Stimulated activated naive B cell treated with anti-CD40 and anti-IgM and Interleukin-4, amounts not matched to agents 10 μg/mL and 1 μg/mL and 100 μg/mL, for 72 hours (primary cell): Measurements from ENCODE around the gene WDR27.

Experiments
- ATAC-seq, 2 donors: fragments of 150-1000 bp; cut with Tn5 transposase; replicated peaks; 2 replicates each; pipeline ENCODE4 v1.10.0; 2021; ENCODE audit warnings: moderate library complexity in 1 of 2
- DNase-seq: peaks from one replicate; pipeline ENCODE4 v3.0.0; 2021
- H3K27ac Mint-ChIP-seq: one replicate; pipeline ENCODE4 v1.8.0; 2022; ENCODE audit warnings: mild to moderate bottlenecking, mixed read lengths
- H3K27me3 Mint-ChIP-seq, 2 donors: one replicate each; pipeline ENCODE4 v1.8.0; 2022; ENCODE audit warnings: mixed read lengths in 2 of 2
- H3K36me3 Mint-ChIP-seq, 2 donors: one replicate each; pipeline ENCODE4 v1.8.0; 2022; ENCODE audit warnings: mixed read lengths in 2 of 2, mild to moderate bottlenecking in 1 of 2
- H3K4me1 Mint-ChIP-seq, 2 donors: one replicate each; pipeline ENCODE4 v1.8.0; 2022; ENCODE audit warnings: mixed read lengths in 2 of 2, mild to moderate bottlenecking in 1 of 2
- H3K4me3 Mint-ChIP-seq, 2 donors: one replicate each; pipeline ENCODE4 v1.8.0; 2022; ENCODE audit warnings: mild to moderate bottlenecking in 2 of 2, mixed read lengths in 2 of 2, moderate library complexity in 1 of 2
- H3K9me3 Mint-ChIP-seq, 2 donors: one replicate each; pipeline ENCODE4 v1.8.0; 2022; ENCODE audit warnings: mixed read lengths in 2 of 2, mild to moderate bottlenecking in 1 of 2

Gene WDR27

GRCh38 chr6:169421586-169422264, 280.1 kb downstream of the WDR27 start:
- Mint-ChIP-seq H3K27me3 (peaks cover 0 to 6% of the 10 kb centered on the region in 2 donors), H3K4me3 (no peak overlapping the region), H3K9me3 (peaks cover 5 to 7% of the 10 kb centered on the region in 2 donors), H3K27ac (no peak overlapping the region), H3K36me3 (no peaks in the 10 kb centered on the region), H3K4me1 (no peaks in the 10 kb centered on the region)
- ATAC-seq, result no peak
- no peak for DNase-seq

- ATAC-seq (no peak), DNase-seq (no peak)
- Mint-ChIP-seq H3K36me3 (no peaks in the 10 kb centered on the region), H3K27me3 (peaks cover 0 to 6% of the 10 kb centered on the region in 2 donors), H3K4me3 (no peak overlapping the region), H3K4me1 (no peaks in the 10 kb centered on the region), H3K27ac (no peak overlapping the region), H3K9me3 (peaks cover 5 to 7% of the 10 kb centered on the region in 2 donors)
Measured at GRCh38 chr6:169420912-169421543, 280.8 kb downstream of the WDR27 start.

- Mint-ChIP-seq H3K9me3 (peaks cover 11 to 13% of the 10 kb centered on the region in 2 donors), H3K27ac (no peak overlapping the region), H3K4me1 (no peaks in the 10 kb centered on the region), H3K36me3 (peaks cover 4 to 6% of the 10 kb centered on the region in 2 donors), H3K27me3 (peaks cover 0 to 3% of the 10 kb centered on the region in 2 donors), H3K4me3 (no peak overlapping the region)
- no peak for DNase-seq
- no peak for ATAC-seq
Measured at GRCh38 chr6:169417101-169417500, 284.7 kb downstream of the WDR27 start.

GRCh38 chr6:169416249-169416648, 285.6 kb downstream of the WDR27 start:
- Mint-ChIP-seq H3K36me3 (peaks cover 4 to 6% of the 10 kb centered on the region in 2 donors), H3K27me3 (no peaks in the 10 kb centered on the region), H3K4me3 (no peak overlapping the region), H3K27ac (no peak overlapping the region), H3K4me1 (no peaks in the 10 kb centered on the region), H3K9me3 (peaks cover 11 to 13% of the 10 kb centered on the region in 2 donors)
- DNase-seq, result no peak
- no peak for ATAC-seq

GRCh38 chr6:169415179-169415578, 286.6 kb downstream of the WDR27 start:
- no peak overlapping the region for H3K4me3 Mint-ChIP-seq
- DNase-seq, result no peak
- no peaks in the 10 kb centered on the region for H3K4me1 Mint-ChIP-seq
- ATAC-seq, result no peak
- no peak overlapping the region for H3K27ac Mint-ChIP-seq
- H3K9me3 Mint-ChIP-seq, result peaks cover 12 to 13% of the 10 kb centered on the region in 2 donors
- H3K27me3 Mint-ChIP-seq, result peaks cover 0 to 5% of the 10 kb centered on the region in 2 donors
- peaks cover 4 to 6% of the 10 kb centered on the region in 2 donors for H3K36me3 Mint-ChIP-seq

GRCh38 chr6:169411722-169412121, 290.1 kb downstream of the WDR27 start:
- H3K9me3 Mint-ChIP-seq, result peaks cover 19 to 25% of the 10 kb centered on the region in 2 donors
- DNase-seq, result no peak

GRCh38 chr6:169411296-169411695, 290.5 kb downstream of the WDR27 start:
- peaks cover 4 to 6% of the 10 kb centered on the region in 2 donors for H3K4me1 Mint-ChIP-seq
- no peak overlapping the region for H3K4me3 Mint-ChIP-seq
- peaks cover 19 to 25% of the 10 kb centered on the region in 2 donors for H3K9me3 Mint-ChIP-seq
- peaks cover 4 to 6% of the 10 kb centered on the region in 2 donors for H3K36me3 Mint-ChIP-seq
- H3K27ac Mint-ChIP-seq, result no peak overlapping the region
- peaks cover 7 to 9% of the 10 kb centered on the region in 2 donors for H3K27me3 Mint-ChIP-seq
- ATAC-seq (no peak), DNase-seq (no peak)

More at GRCh38 chr6:169411722-169412121, 290.1 kb downstream of the WDR27 start:
- Mint-ChIP-seq H3K4me1 (peaks cover 4 to 6% of the 10 kb centered on the region in 2 donors), H3K27me3 (peaks cover 7 to 9% of the 10 kb centered on the region in 2 donors), H3K27ac (no peak overlapping the region), H3K4me3 (no peak overlapping the region), H3K36me3 (peaks cover 4 to 6% of the 10 kb centered on the region in 2 donors)
- no peak for ATAC-seq

- Mint-ChIP-seq H3K4me1 (peaks cover 4 to 6% of the 10 kb centered on the region in 2 donors), H3K9me3 (peaks cover 14 to 17% of the 10 kb centered on the region in 2 donors), H3K4me3 (no peak overlapping the region), H3K27ac (no peak overlapping the region), H3K27me3 (peaks cover 7 to 9% of the 10 kb centered on the region in 2 donors), H3K36me3 (peaks cover 2 to 4% of the 10 kb centered on the region in 2 donors)
- DNase-seq (no peak), ATAC-seq (peak in 1 of 2 donors; percentile 34)
Measured at GRCh38 chr6:169409742-169410312, 292.0 kb downstream of the WDR27 start.

GRCh38 chr6:169407325-169407724, 294.5 kb downstream of the WDR27 start:
- Mint-ChIP-seq H3K4me1 (peaks cover 4 to 6% of the 10 kb centered on the region in 2 donors), H3K4me3 (no peak overlapping the region), H3K9me3 (peaks cover 8 to 13% of the 10 kb centered on the region in 2 donors), H3K27me3 (peaks cover 7 to 13% of the 10 kb centered on the region in 2 donors), H3K27ac (no peak overlapping the region), H3K36me3 (no peaks in the 10 kb centered on the region)
- DNase-seq (no peak), ATAC-seq (no peak)
